Astrocyte of the hippocampus (primary cell): Measurements from ENCODE around the gene PDE6C.

ENCODE experiments used
- DNase-seq: peaks from one replicate; pipeline ENCODE4 v3.0.0; 2011; ENCODE audit warnings: low read depth, low spot score

PDE6C gene

DNA sequence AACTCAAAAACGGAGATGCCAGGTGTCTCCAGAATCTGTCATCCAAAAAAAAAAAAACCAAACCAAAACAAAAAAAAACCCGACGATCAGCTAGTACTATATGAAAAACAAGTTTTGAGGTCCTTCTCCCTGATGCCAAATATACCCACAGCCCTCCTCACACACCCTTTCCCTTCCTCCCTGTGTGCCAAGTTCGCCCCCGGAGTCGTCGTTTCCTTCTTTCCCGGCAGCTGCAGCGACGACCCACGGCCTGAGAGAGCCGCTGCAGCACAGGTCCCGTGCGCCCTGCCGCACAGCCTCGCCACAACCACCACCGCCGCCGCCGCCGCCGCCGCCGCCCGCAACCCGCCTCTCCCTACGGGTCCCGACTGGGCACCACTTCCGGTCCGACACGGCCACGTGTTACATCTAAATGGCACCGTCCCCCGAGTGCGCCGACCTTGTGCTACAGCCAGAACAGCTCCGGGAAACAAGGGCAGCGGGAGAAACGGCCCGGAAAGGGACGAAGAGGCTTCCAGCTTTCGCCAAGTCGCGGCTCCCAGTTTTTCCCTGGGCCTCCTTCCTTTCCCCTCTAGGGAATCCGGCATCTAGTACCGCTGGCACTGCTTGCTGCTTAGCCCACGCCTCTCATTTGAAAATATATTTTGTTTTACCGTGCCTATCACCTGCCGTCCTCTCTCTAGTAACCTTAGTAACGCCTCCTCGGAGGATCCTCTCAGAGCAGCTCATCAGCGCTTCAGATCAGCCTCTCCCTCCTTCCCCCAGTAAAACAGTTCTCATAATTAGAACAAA is 90.1 kb downstream of the PDE6C start, which contains the start of gene FRA10AC1:
Gene FRA10AC1 (minus strand): TSS at position 383 of the 792 bp plus-strand sequence. CDS start 2,486 bp downstream, outside the sequence.
- DNase-seq: peak; percentile 97

DNA sequence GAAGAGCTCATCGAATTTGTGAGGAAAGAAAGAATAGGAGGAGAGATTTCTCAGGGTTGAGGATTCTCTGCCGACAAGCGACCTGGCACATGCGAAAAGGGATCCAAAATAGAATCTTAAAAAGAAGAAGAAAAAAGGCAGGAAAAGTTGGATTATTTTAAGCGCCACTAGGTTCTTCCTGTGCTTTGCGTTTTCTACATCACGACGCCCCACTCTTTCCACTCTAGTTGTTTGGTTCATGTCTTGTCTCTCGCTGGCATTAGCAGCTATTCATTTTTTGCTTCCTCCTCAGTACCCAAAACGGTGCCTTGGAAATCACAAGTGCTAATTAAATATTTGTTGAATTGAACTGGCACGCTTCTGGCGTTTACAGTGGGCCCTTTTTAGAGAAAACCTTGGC is 90.7 kb downstream of the PDE6C start:
- peak; percentile 28 for DNase-seq

- DNase-seq: no peak
Measured at GRCh38 chr10:93703841-93704240, 91.5 kb downstream of the PDE6C start.

DNA sequence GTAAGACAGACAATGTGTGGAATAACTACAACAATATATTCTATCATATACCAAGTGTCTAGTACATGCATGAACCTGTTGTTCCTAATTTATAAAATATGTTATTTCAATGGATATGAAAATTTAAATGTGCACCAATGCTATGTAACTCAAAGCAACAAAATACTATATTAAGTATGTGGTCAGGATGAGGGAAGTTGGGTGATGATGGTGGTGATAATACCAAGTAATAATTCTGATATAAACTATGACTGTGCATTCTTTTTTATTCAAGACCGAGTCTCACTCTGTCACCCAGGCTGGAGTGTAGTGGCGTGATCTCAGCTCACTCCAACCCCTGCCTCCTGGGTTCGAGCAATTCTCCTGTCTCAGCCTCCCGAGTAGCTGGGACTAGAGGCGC is 92.1 kb downstream of the PDE6C start:
- DNase-seq: no peak

- no peak for DNase-seq
Measured at GRCh38 chr10:93707623-93708022, 95.3 kb downstream of the PDE6C start.

- no peak for DNase-seq
Measured at GRCh38 chr10:93710333-93710909, 98.1 kb downstream of the PDE6C start.

DNA sequence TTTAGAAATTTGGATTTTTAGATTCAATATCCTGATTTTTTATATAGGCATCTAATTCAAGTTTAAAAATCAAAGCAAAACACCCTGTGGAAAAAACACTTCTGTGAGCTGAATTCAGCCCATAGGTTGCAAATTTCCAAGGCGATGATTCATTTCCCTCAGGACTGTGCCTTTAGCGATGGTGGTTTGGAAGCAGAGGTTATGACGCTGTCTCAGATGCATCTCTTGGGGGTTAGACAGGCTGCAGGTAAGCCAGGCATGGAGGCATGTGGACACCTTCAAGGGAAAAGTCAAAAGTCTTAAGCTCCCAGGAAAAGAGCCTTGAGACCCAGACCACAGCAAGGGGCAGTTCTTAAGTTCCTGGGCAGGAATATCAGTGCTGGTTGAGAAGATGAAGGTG is 99.6 kb downstream of the PDE6C start:
- DNase-seq: peak; percentile 4

DNA sequence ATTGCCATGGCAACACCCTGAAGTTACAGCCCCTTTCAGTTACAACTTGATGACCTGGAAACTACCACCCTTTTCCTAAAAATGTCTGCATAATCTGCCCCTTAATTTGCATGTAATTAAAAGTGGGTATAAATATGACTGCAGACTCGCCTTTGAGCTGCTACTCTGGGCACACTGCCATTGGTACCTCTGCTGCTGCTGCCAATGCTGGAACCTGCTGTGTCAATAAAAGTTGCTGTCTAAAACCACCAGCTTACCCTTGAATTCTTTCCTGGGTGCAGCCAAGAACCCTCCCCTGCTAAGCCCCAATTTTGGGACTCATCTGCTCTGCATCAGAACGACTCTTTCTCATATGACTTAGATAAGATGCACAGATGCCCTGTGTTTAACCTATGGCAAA is 100.3 kb downstream of the PDE6C start:
- DNase-seq: peak; percentile 4

DNA sequence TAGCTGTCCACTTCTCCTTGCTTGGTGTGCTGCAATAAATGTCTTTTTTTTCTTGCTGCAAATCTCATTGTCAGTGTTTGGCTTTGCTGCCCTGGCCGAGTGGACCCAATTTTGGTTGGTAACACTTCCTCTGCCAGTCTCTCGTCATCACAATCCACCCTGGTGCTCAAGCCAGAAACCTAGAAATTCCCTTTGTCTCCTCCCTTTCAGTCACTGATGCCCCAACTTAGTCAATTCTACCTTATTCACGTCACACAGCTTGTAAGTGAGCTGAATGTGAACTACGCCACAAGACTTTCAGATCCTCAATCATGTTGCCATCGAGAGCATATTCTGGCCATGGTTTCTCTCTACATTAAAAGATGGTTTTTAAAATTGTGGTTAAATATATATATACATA is 103.0 kb downstream of the PDE6C start:
- no peak for DNase-seq
